HCT116 (cell line): ENCODE data around the gene GLIPR1. TPM values are rescaled to one million over a fixed set of nuclear protein-coding genes. Genes with fewer than 3 reads are reported as not detected.
"Not testable (repeated sequence)": the region's sequence is repeated elsewhere in the genome, so short reads cannot be mapped to it uniquely, and the experiment has no call there.

Experiments
- ATAC-seq: fragments of 200-7000 bp; cut with Tn5 transposase; 2 replicates; pipeline ENCODE4 v1.9.1; 2020; ENCODE audit warnings: mild to moderate bottlenecking, moderate library complexity
- BruUV-seq: library from RNA; stranded (reverse); fragments of 400-500 nt; replicated peaks from 2 replicates; lab custom pipeline; 2021; lab: Mats Ljungman, UMichigan
- CTCF ChIA-PET: fragments of 300-600 bp; sonication (Branson Sonifier 250); formaldehyde crosslinking; loops from one replicate; lab custom pipeline; 2021; ENCODE audit warnings: antibody characterized with exemption; lab: Charles Lee
- POLR2A ChIA-PET: fragments of 300-600, 350-600 bp; sonication (Branson Sonifier 250); formaldehyde crosslinking; loops from one replicate; lab custom pipeline; 2021; ENCODE audit warnings: antibody characterized with exemption; lab: Charles Lee
- RAD21 ChIA-PET, 2 experiments: fragments of 300-600 bp; sonication (Branson Sonifier 250); formaldehyde crosslinking; loops; one replicate each; lab custom pipeline; 2023; ENCODE audit warnings: low total read pairs in 2 of 2; ENCODE audit not compliant: uncharacterized antibody in 2 of 2, unreplicated experiment in 2 of 2, low non-redundant PET in 1 of 2; lab: Charles Lee
- DNase-seq: peaks from one replicate; pipeline ENCODE4 v3.0.0-alpha.2; 2010; ENCODE audit warnings: low read depth, low spot score
- H2AFZ ChIP-seq: fragments of 200-600 bp; shearing (Covaris generic), sonication (generic); 2 replicates; pipeline ENCODE4 v1.6.1; 2017; ENCODE audit warnings: low read depth, mixed run types, mixed read lengths, antibody characterized with exemption, low read length; ENCODE audit not compliant: poor library complexity, severe bottlenecking
- H3K27ac ChIP-seq: 2 replicates; pipeline ENCODE4 v1.5.1; 2012; ENCODE audit warnings: low read depth, low read length
- H3K27me3 ChIP-seq: fragments of 200-600 bp; sonication (generic); 2 replicates; pipeline ENCODE4 v1.6.1; 2016; ENCODE audit warnings: mixed run types, low read length, mixed read lengths; ENCODE audit not compliant: insufficient read depth
- H3K36me3 ChIP-seq, 2 experiments: fragments of 200-500 bp in 1 of 2; fragments of 200-600 bp in 1 of 2; sonication (Bioruptor generic) in 1 of 2; sonication (generic) in 1 of 2; 2 replicates each; pipeline versions ENCODE4 v1.5.1 to v1.6.1; 2014 to 2016; ENCODE audit warnings: low read length in 2 of 2, inconsistent platforms in 1 of 2, mixed read lengths in 1 of 2, mixed run types in 1 of 2; ENCODE audit not compliant: insufficient read depth in 2 of 2, control insufficient read depth in 1 of 2
- H3K4me1 ChIP-seq, 2 experiments: fragments of 200-600 bp in 1 of 2; sonication (generic) in 1 of 2; 2 replicates each; pipeline versions ENCODE4 v1.5.1 to v1.6.1; 2012 to 2017; ENCODE audit warnings: low read length in 2 of 2, inconsistent platforms in 1 of 2, mild to moderate bottlenecking in 1 of 2, mixed read lengths in 1 of 2, mixed run types in 1 of 2, moderate library complexity in 1 of 2; ENCODE audit not compliant: insufficient read depth in 2 of 2, control insufficient read depth in 1 of 2
- H3K4me2 ChIP-seq: fragments of 200-600 bp; sonication (generic); 2 replicates; pipeline ENCODE4 v1.6.1; 2017; ENCODE audit warnings: mixed run types, low read length, mixed read lengths
- H3K4me3 ChIP-seq, 2 experiments: fragments of 200-600 bp in 1 of 2; sonication (generic) in 1 of 2; replicated peaks in 1 of 2; 2 replicates each; pipeline ENCODE4 v1.5.1; 2011 to 2016; ENCODE audit warnings: low read length in 2 of 2, control low read depth in 1 of 2, low read depth in 1 of 2, mild to moderate bottlenecking in 1 of 2, mixed read lengths in 1 of 2, mixed run types in 1 of 2
- H3K79me2 ChIP-seq: fragments of 200-600 bp; sonication (generic); 2 replicates; pipeline ENCODE4 v1.6.1; 2017; ENCODE audit warnings: mild to moderate bottlenecking, mixed run types, low read length, moderate library complexity, mixed read lengths; ENCODE audit not compliant: insufficient read depth
- H3K9ac ChIP-seq: fragments of 200-600 bp; sonication (generic); 2 replicates; pipeline ENCODE4 v1.6.1; 2016; ENCODE audit warnings: low read length, mixed read lengths
- H3K9me2 ChIP-seq: fragments of 200-600 bp; sonication (generic), shearing (Covaris generic); 2 replicates; pipeline ENCODE4 v1.6.1; 2017; ENCODE audit warnings: mixed run types, mild to moderate bottlenecking, moderate library complexity; ENCODE audit not compliant: insufficient read depth
- H3K9me3 ChIP-seq, 2 experiments: fragments of 200-500 bp in 1 of 2; fragments of 200-600 bp in 1 of 2; sonication (Bioruptor generic) in 1 of 2; sonication (generic) in 1 of 2; 2 replicates each; pipeline ENCODE4 v1.6.1; 2014 to 2017; ENCODE audit warnings: low read length in 2 of 2, mixed read lengths in 2 of 2, inconsistent platforms in 1 of 2, low read depth in 1 of 2, mild to moderate bottlenecking in 1 of 2, mixed run types in 1 of 2, moderate library complexity in 1 of 2; ENCODE audit not compliant: control insufficient read depth in 1 of 2, insufficient read depth in 1 of 2
- H4K20me1 ChIP-seq: fragments of 200-600 bp; sonication (generic), shearing (Covaris generic); 2 replicates; pipeline ENCODE4 v1.6.1; 2017; ENCODE audit warnings: mixed run types, mild to moderate bottlenecking, moderate library complexity; ENCODE audit not compliant: insufficient read depth
- EGR1 ChIP-seq: IDR thresholded peaks from 2 replicates; pipeline ENCODE4 v1.6.1; 2012; ENCODE audit warnings: low read depth
- ELF1 ChIP-seq: IDR thresholded peaks from 2 replicates; pipeline ENCODE4 v1.6.1; 2012; ENCODE audit warnings: low read depth, borderline replicate concordance
- EZH2 ChIP-seq: fragments of 200-600 bp; sonication (generic); IDR thresholded peaks from 2 replicates; pipeline ENCODE4 v1.6.1; 2017; ENCODE audit warnings: antibody characterized with exemption, mixed run types
- MAX ChIP-seq: IDR thresholded peaks from 2 replicates; pipeline ENCODE4 v1.6.1; 2012
- POLR2A ChIP-seq: IDR thresholded peaks from 2 replicates; pipeline ENCODE4 v1.7.0; 2011; ENCODE audit warnings: borderline replicate concordance; ENCODE audit not compliant: insufficient read depth, insufficient read length; ENCODE audit errors: extremely low read depth
- RAD21 ChIP-seq: IDR thresholded peaks from 2 replicates; pipeline ENCODE4 v1.6.1; 2012; ENCODE audit warnings: low read depth, mild to moderate bottlenecking
- SIN3A ChIP-seq: IDR thresholded peaks from 2 replicates; pipeline ENCODE4 v1.6.1; 2012; ENCODE audit warnings: low read depth
- SP1 ChIP-seq: IDR thresholded peaks from 2 replicates; pipeline ENCODE4 v1.6.1; 2012; ENCODE audit warnings: low read depth
- SRF ChIP-seq: IDR thresholded peaks from 2 replicates; pipeline ENCODE4 v1.6.1; 2012; ENCODE audit warnings: low read depth
- TCF7L2 ChIP-seq: IDR thresholded peaks from 2 replicates; pipeline ENCODE4 v1.7.0; 2011; ENCODE audit warnings: borderline replicate concordance, inconsistent platforms; ENCODE audit not compliant: insufficient read depth, insufficient read length; ENCODE audit errors: extremely low read depth
- ZBTB33 ChIP-seq: IDR thresholded peaks from 2 replicates; pipeline ENCODE4 v1.6.1; 2011; ENCODE audit warnings: mild to moderate bottlenecking, low read length, moderate library complexity; ENCODE audit not compliant: insufficient replicate concordance; ENCODE audit errors: extremely low read depth
- ZFX ChIP-seq: fragments of 450-650 bp; IDR thresholded peaks from 2 replicates; pipeline ENCODE4 v1.6.1; 2017
- ZNF274 ChIP-seq: fragments of 200-500 bp; sonication (Bioruptor generic); IDR thresholded peaks from 2 replicates; pipeline ENCODE4 v1.6.1; 2014; ENCODE audit warnings: mild to moderate bottlenecking, low read depth, low read length, inconsistent platforms
- intact Hi-C: fragments of 100-400 bp; cut with micrococcal nuclease; formaldehyde crosslinking; loops from 2 replicates; pipeline ENCODE4 v1.10.0; 2022
- total RNA-seq: library from RNA; stranded (reverse); gene quantifications from one replicate; pipeline ENCODE4 v1.2.1, GENCODE V29; 2021; ENCODE audit not compliant: unreplicated experiment

GLIPR1 gene
- total RNA-seq, 1 experiment from 2014 or later, result 0.39 TPM

GRCh38 chr12:75511116-75512048 lies 30.8 kb downstream of the GLIPR1 start, which contains the start of gene KRR1 (continued):
- TF ChIP-seq ZBTB33 (peak; percentile 71), SIN3A (0 out of 2 replicates have a peak, but pooled peaks have one; percentile 57), SP1 (peak; percentile 89), POLR2A (peak; percentile 27), EGR1 (peak; percentile 83), ZNF274 (no peak), ELF1 (peak; percentile 50; the same call in 1 of the 2 replicates), SRF (peak; percentile 90), ZFX (peak; percentile 44; the same call in 1 of the 2 replicates), RAD21 (peak; percentile 21; the same call in 1 of the 2 replicates), TCF7L2 (no peak), EZH2 (no peak), MAX (peak; percentile 96)

- intact Hi-C loops, H3K4me1 ChIP-seq, RAD21 ChIA-PET, H2AFZ ChIP-seq, H3K79me2 ChIP-seq, H3K27ac ChIP-seq, CTCF ChIA-PET, BruUV-seq, H3K27me3 ChIP-seq, H3K4me3 ChIP-seq, H3K36me3 ChIP-seq, POLR2A ChIA-PET, H3K4me2 ChIP-seq, ATAC-seq, H3K9me3 ChIP-seq, DNase-seq, H3K9me2 ChIP-seq, H3K9ac ChIP-seq, H4K20me1 ChIP-seq: not testable (repeated sequence)
These were observed 40.7 kb downstream of the GLIPR1 start for GRCh38 chr12:75521224-75521623.

GRCh38 chr12:75522124-75522523 lies 41.6 kb downstream of the GLIPR1 start:
- intact Hi-C loops, H3K36me3 ChIP-seq, H3K27me3 ChIP-seq, BruUV-seq, H3K79me2 ChIP-seq, H4K20me1 ChIP-seq, H2AFZ ChIP-seq, H3K27ac ChIP-seq, H3K9me2 ChIP-seq, H3K4me3 ChIP-seq, POLR2A ChIA-PET, RAD21 ChIA-PET, DNase-seq, ATAC-seq, CTCF ChIA-PET, H3K9me3 ChIP-seq, H3K9ac ChIP-seq, H3K4me1 ChIP-seq, H3K4me2 ChIP-seq: not testable (repeated sequence)
